Peyer's patch (tissue), 4 donors: ENCODE results near the gene TSEN54.

Source experiments
- CTCF ChIP-seq, 6 experiments: fragments of 450-650 bp in 4 of 6; fragments of 200-600 bp in 2 of 6; sonication (generic) in 1 of 6; IDR thresholded peaks; one replicate each; pipeline ENCODE4 v1.5.1; 2017 to 2019; ENCODE audit warnings: antibody characterized with exemption in 6 of 6, mild to moderate bottlenecking in 3 of 6, moderate library complexity in 1 of 6
- POLR2A ChIP-seq, 2 donors: fragments of 450-650 bp; IDR thresholded peaks; one replicate each; pipeline ENCODE4 v1.5.1; 2017; ENCODE audit warnings: antibody characterized with exemption in 2 of 2, mild to moderate bottlenecking in 2 of 2, moderate library complexity in 2 of 2

GRCh38 chr17:75478508-75478907 lies 37.8 kb upstream of the TSEN54 start:
- TF ChIP-seq CTCF (IDR thresholded peaks at IDR 0.05) (no peak), POLR2A (IDR thresholded peaks at IDR 0.05) (no peak)
